Thoracic aorta (tissue), 2 donors: Measurements from ENCODE around the gene TYSND1. TPM values are rescaled to one million over a fixed set of nuclear protein-coding genes. Genes with fewer than 3 reads are reported as not detected.

ENCODE experiments used
- ATAC-seq: fragments of 150-250 bp; one replicate; pipeline ENCODE4 v1.8.0; 2017; ENCODE audit warnings: low read depth; ENCODE audit not compliant: insufficient number of reproducible peaks, low FRiP score
- DNase-seq: peaks from one replicate; pipeline ENCODE4 v3.0.0-alpha.2; 2020; ENCODE audit warnings: low spot score
- H3K27ac ChIP-seq, 2 donors: fragments of 200-600 bp; sonication (generic); 1 replicate in 1 of 2; 2 replicates in 1 of 2; pipeline ENCODE4 v1.5.1; 2016; ENCODE audit warnings: mild to moderate bottlenecking in 2 of 2, moderate library complexity in 2 of 2
- H3K27me3 ChIP-seq: fragments of 200-600 bp; sonication (generic); replicated peaks from 2 replicates; pipeline ENCODE4 v1.6.0; 2016; ENCODE audit warnings: mild to moderate bottlenecking; ENCODE audit not compliant: insufficient read depth
- H3K36me3 ChIP-seq: fragments of 200-600 bp; sonication (generic); one replicate; pipeline ENCODE4 v1.5.1; 2016
- H3K4me1 ChIP-seq, 2 donors: fragments of 200-600 bp; sonication (generic); 1 replicate in 1 of 2; 2 replicates in 1 of 2; pipeline versions ENCODE4 v1.5.1 to v1.6.0; 2016; ENCODE audit warnings: low read depth in 2 of 2, mild to moderate bottlenecking in 1 of 2; ENCODE audit not compliant: control insufficient read depth in 1 of 2
- H3K4me3 ChIP-seq: fragments of 200-600 bp; sonication (generic); 2 replicates; pipeline ENCODE4 v1.5.1; 2016; ENCODE audit warnings: mild to moderate bottlenecking
- H3K9me3 ChIP-seq: fragments of 200-600 bp; sonication (generic); 2 replicates; pipeline ENCODE4 v1.5.1; 2016
- CTCF ChIP-seq: fragments of 200-600 bp; sonication (generic); IDR thresholded peaks from one replicate; pipeline ENCODE4 v1.5.1; 2019; ENCODE audit warnings: antibody characterized with exemption
- total RNA-seq, 2 donors: library from RNA; depleted of rRNA; stranded (reverse); fragments of >200 nt; gene quantifications; one replicate each; pipeline versions ENCODE4 v1.1.0 to v1.2.3, GENCODE V29; 2016

TYSND1 gene
- total RNA-seq, 2 donors from 2014 or later = 11.4 to 12.2 TPM

- Histone ChIP-seq H3K27me3 (no peaks in the 10 kb centered on the region), H3K27ac (no peak overlapping the region), H3K9me3 (no peaks in the 10 kb centered on the region), H3K4me1 (no peaks in the 10 kb centered on the region), H3K4me3 (no peak overlapping the region), H3K36me3 (peaks cover 27% of the 10 kb centered on the region)
- DNase-seq (no peak), ATAC-seq (no peak)
- no peak for TF ChIP-seq CTCF
Observed at GRCh38 chr10:70121281-70121949, 25.1 kb downstream of the TYSND1 start.

- H3K9me3 ChIP-seq = no peaks in the 10 kb centered on the region
- no peak overlapping the region for H3K4me3 ChIP-seq
- DNase-seq (no peak), ATAC-seq (no peak)
- no peak overlapping the region for H3K27ac ChIP-seq
- no peak for TF ChIP-seq CTCF
- peaks cover 27% of the 10 kb centered on the region for H3K36me3 ChIP-seq
- H3K27me3 ChIP-seq = no peaks in the 10 kb centered on the region
- no peaks in the 10 kb centered on the region for H3K4me1 ChIP-seq
Observed at GRCh38 chr10:70120417-70120816, 26.1 kb downstream of the TYSND1 start.

- Histone ChIP-seq H3K4me1 (no peaks in the 10 kb centered on the region), H3K27me3 (no peaks in the 10 kb centered on the region), H3K4me3 (no peak overlapping the region), H3K36me3 (peaks cover 32% of the 10 kb centered on the region), H3K9me3 (no peaks in the 10 kb centered on the region), H3K27ac (no peak overlapping the region)
- DNase-seq (no peak), ATAC-seq (no peak)
- TF ChIP-seq CTCF = no peak
Observed at GRCh38 chr10:70119623-70120022, 26.9 kb downstream of the TYSND1 start.

GRCh38 chr10:70119197-70119596, 27.3 kb downstream of the TYSND1 start:
- Histone ChIP-seq H3K27ac (no peak overlapping the region), H3K4me3 (no peak overlapping the region), H3K4me1 (no peaks in the 10 kb centered on the region), H3K27me3 (no peaks in the 10 kb centered on the region), H3K9me3 (no peaks in the 10 kb centered on the region), H3K36me3 (peaks cover 36% of the 10 kb centered on the region)
- DNase-seq = no peak
- no peak for TF ChIP-seq CTCF
- no peak for ATAC-seq

- Histone ChIP-seq H3K4me3 (no peak overlapping the region), H3K27ac (no peak overlapping the region), H3K4me1 (no peaks in the 10 kb centered on the region), H3K36me3 (peaks cover 46% of the 10 kb centered on the region), H3K9me3 (no peaks in the 10 kb centered on the region), H3K27me3 (no peaks in the 10 kb centered on the region)
- DNase-seq (no peak), ATAC-seq (no peak)
- TF ChIP-seq CTCF = no peak
Observed at GRCh38 chr10:70118196-70118595, 28.3 kb downstream of the TYSND1 start.
